H1 (cell line): ENCODE measurements around the gene HLTF. TPM values are rescaled to one million over a fixed set of nuclear protein-coding genes. Genes with fewer than 3 reads are reported as not detected.

Experiments
- CHD7 ChIP-seq: fragments of 300-600 bp; sonication (generic); IDR thresholded peaks from 2 replicates; pipeline ENCODE4 v1.7.1; 2012; ENCODE audit warnings: low read length, moderate library complexity, mild to moderate bottlenecking, inconsistent platforms; ENCODE audit not compliant: insufficient replicate concordance
- JUN ChIP-seq: IDR thresholded peaks from 2 replicates; pipeline ENCODE4 v1.6.1; 2011; ENCODE audit warnings: low read depth, mild to moderate bottlenecking, improper control_type of control experiment, low read length
- POU5F1 ChIP-seq: IDR thresholded peaks from 2 replicates; pipeline ENCODE4 v1.6.1; 2011; ENCODE audit warnings: low read depth, mild to moderate bottlenecking, low read length, moderate library complexity
- RXRA ChIP-seq: IDR thresholded peaks from 2 replicates; pipeline ENCODE4 v1.6.1; 2011; ENCODE audit warnings: low read depth, mild to moderate bottlenecking, low read length, moderate library complexity; ENCODE audit not compliant: insufficient read depth
- SP1 ChIP-seq: IDR thresholded peaks from 2 replicates; pipeline ENCODE4 v1.6.1; 2011; ENCODE audit warnings: low read depth, low read length
- SUZ12 ChIP-seq: fragments of 200-600 bp; sonication (generic); IDR thresholded peaks from 2 replicates; pipeline ENCODE4 v1.6.1; 2012; ENCODE audit warnings: mild to moderate bottlenecking, inconsistent platforms, low read length, moderate library complexity, mixed read lengths
- polyA plus RNA-seq, 7 experiments: library from polyadenylated mRNA; depleted of rRNA in 3 of 7; stranded (reverse) in 5 of 7; unstranded in 2 of 7; fragments of >200 nt in 5 of 7; fragments of 200-250 nt in 2 of 7; gene quantifications; 1 replicate in 5 of 7; 2 replicates in 1 of 7; 4 replicates in 1 of 7; pipeline versions ENCODE4 v1.2.1 to v1.2.3, GENCODE V29; 2011 to 2013; ENCODE audit warnings: missing spikeins in 2 of 7, mixed read lengths in 2 of 7
- total RNA-seq: library from RNA; stranded (reverse); fragmentation: NEBNext Ultra II Directional; extraction: Animal tissue kit (Norgen Biotek cat#: 25700); gene quantifications from 2 replicates; pipeline ENCODE4 v1.2.1, GENCODE V29; 2021

The HLTF gene
- total and polyA plus RNA-seq, 2 of the 8 experiments (the other 6 are each of a cell fraction or from before 2014, with no cell fraction given) = 18.1 to 60.3 TPM

- no peak for TF ChIP-seq CHD7
- TF ChIP-seq POU5F1 = no peak
- TF ChIP-seq JUN = no peak
- TF ChIP-seq SP1 = no peak
- TF ChIP-seq RXRA = no peak
- no peak for TF ChIP-seq SUZ12
These were observed 875 bp upstream of the HLTF start (continued) for GRCh38 chr3:149087208-149087607.
